HG03103 (cell line): ENCODE data around the gene CHST8.
"Not testable (repeated sequence)": the region's sequence is repeated elsewhere in the genome, so short reads cannot be mapped to it uniquely, and the experiment has no call there.

Source experiments
- ATAC-seq: cut with Tn5 transposase; IDR thresholded peaks from one replicate; pipeline ENCODE4 v1.9.1; 2021; ENCODE audit warnings: low read depth; ENCODE audit not compliant: unreplicated experiment

The CHST8 gene

GRCh38 chr19:33621811-33622504 is at the start of gene CHST8:
CHST8 (plus strand) TSS chr19:33621953; CDS start chr19:33689262, 67,309 bp downstream.
- no peak for ATAC-seq

- no peak for ATAC-seq
Measured at GRCh38 chr19:33572929-33573328, 48.8 kb upstream of the CHST8 start.

- ATAC-seq = no peak
Measured at GRCh38 chr19:33574824-33575223, 46.9 kb upstream of the CHST8 start.

- ATAC-seq = no peak
Measured at GRCh38 chr19:33578697-33579096, 43.1 kb upstream of the CHST8 start.

GRCh38 chr19:33580026-33580644 is 41.6 kb upstream of the CHST8 start:
- ATAC-seq = no peak

GRCh38 chr19:33580645-33581037 is 41.1 kb upstream of the CHST8 start:
- ATAC-seq = no peak

GRCh38 chr19:33582914-33583313 is 38.8 kb upstream of the CHST8 start:
- ATAC-seq = no peak

GRCh38 chr19:33587150-33587549 is 34.6 kb upstream of the CHST8 start:
- no peak for ATAC-seq

- ATAC-seq = no peak
Measured at GRCh38 chr19:33590224-33590623, 31.5 kb upstream of the CHST8 start.

GRCh38 chr19:33595783-33596182 is 26.0 kb upstream of the CHST8 start:
- no peak for ATAC-seq

GRCh38 chr19:33601583-33601982 is 20.2 kb upstream of the CHST8 start:
- no peak for ATAC-seq

GRCh38 chr19:33602576-33603204 is 19.1 kb upstream of the CHST8 start:
- ATAC-seq = no peak

- no peak for ATAC-seq
Measured at GRCh38 chr19:33603377-33603776, 18.4 kb upstream of the CHST8 start.

GRCh38 chr19:33604651-33605050 is 17.1 kb upstream of the CHST8 start:
- ATAC-seq = no peak

- ATAC-seq = not testable (repeated sequence)
Measured at GRCh38 chr19:33605803-33606295, 15.9 kb upstream of the CHST8 start.

GRCh38 chr19:33606556-33606955 is 15.2 kb upstream of the CHST8 start:
- no peak for ATAC-seq

- ATAC-seq = no peak
Measured at GRCh38 chr19:33609353-33609752, 12.4 kb upstream of the CHST8 start.

- ATAC-seq = no peak
Measured at GRCh38 chr19:33610588-33610987, 11.2 kb upstream of the CHST8 start.

- ATAC-seq = no peak
Measured at GRCh38 chr19:33612928-33613619, 8.7 kb upstream of the CHST8 start.

- ATAC-seq = no peak
Measured at GRCh38 chr19:33613620-33614000, 8.1 kb upstream of the CHST8 start.

- no peak for ATAC-seq
Measured at GRCh38 chr19:33616346-33616745, 5.4 kb upstream of the CHST8 start.
